HepG2 (cell line): ENCODE measurements around the gene GSTM2. TPM values are rescaled to one million over a fixed set of nuclear protein-coding genes. Genes with fewer than 3 reads are reported as not detected.

Experiments used
- CEBPG ChIP-seq: IDR thresholded peaks from 2 replicates; pipeline ENCODE4 v1.6.1; 2016
- NCOA1 ChIP-seq: sonication (generic); formaldehyde crosslinking; IDR thresholded peaks from 2 replicates; pipeline ENCODE4 v1.9.0; 2021; ENCODE audit warnings: missing genetic modification reagents
- PITX1 ChIP-seq: sonication (generic); formaldehyde crosslinking; IDR thresholded peaks from 2 replicates; pipeline ENCODE4 v1.5.1; 2020; ENCODE audit warnings: mild to moderate bottlenecking, missing genetic modification reagents
- TOE1 ChIP-seq: sonication (generic); formaldehyde crosslinking; IDR thresholded peaks from 2 replicates; pipeline ENCODE4 v1.4.0; 2020; ENCODE audit warnings: mild to moderate bottlenecking, missing genetic modification reagents
- YEATS2 ChIP-seq: sonication (generic); formaldehyde crosslinking; IDR thresholded peaks from 2 replicates; pipeline ENCODE4 v1.4.0; 2020; ENCODE audit warnings: missing genetic modification reagents, borderline replicate concordance
- ZNF10 ChIP-seq: sonication (generic); formaldehyde crosslinking; IDR thresholded peaks from 2 replicates; pipeline ENCODE4 v1.4.0; 2020; ENCODE audit warnings: mild to moderate bottlenecking, low read depth, missing genetic modification reagents, borderline replicate concordance
- ZNF329 ChIP-seq: sonication (generic); formaldehyde crosslinking; IDR thresholded peaks from 2 replicates; pipeline ENCODE4 v1.9.0; 2021; ENCODE audit warnings: low read depth, mild to moderate bottlenecking, missing genetic modification reagents
- ZNF782 ChIP-seq: sonication (generic); formaldehyde crosslinking; IDR thresholded peaks from 2 replicates; pipeline ENCODE4 v1.4.0; 2020; ENCODE audit warnings: missing genetic modification reagents, mild to moderate bottlenecking, borderline replicate concordance
- ZNF839 ChIP-seq: sonication (generic); formaldehyde crosslinking; IDR thresholded peaks from 2 replicates; pipeline ENCODE4 v1.4.0; 2020; ENCODE audit warnings: missing genetic modification reagents, mild to moderate bottlenecking, borderline replicate concordance
- polyA plus RNA-seq, 8 experiments: library from polyadenylated mRNA; depleted of rRNA in 3 of 8; stranded (reverse) in 7 of 8; unstranded in 1 of 8; fragments of >200 nt; fragmentation: Illumina TruSeq in 4 of 8; extraction: Trizol in 4 of 8; gene quantifications; 2 replicates each; pipeline versions ENCODE4 v1.2.1 to v1.2.3, GENCODE V29; 2011 to 2016; ENCODE audit warnings: low read depth in 4 of 8, missing spikeins in 1 of 8, mixed read lengths in 1 of 8; ENCODE audit not compliant: insufficient read depth in 1 of 8
- total RNA-seq, 5 experiments: library from RNA; depleted of rRNA; stranded (reverse); fragments of >200 nt; fragmentation: Illumina TruSeq; extraction: Trizol; gene quantifications; 2 replicates each; pipeline ENCODE4 v1.2.3, GENCODE V29; 2016; ENCODE audit warnings: low read depth in 1 of 5
- TF ChIP-seq, protein P1 (sequence below): sonication (generic); formaldehyde crosslinking; IDR thresholded peaks from 2 replicates; pipeline ENCODE4 v1.4.0; 2020; ENCODE audit warnings: low read depth, mild to moderate bottlenecking, missing genetic modification reagents
- TF ChIP-seq, protein P2 (sequence below): sonication (generic); formaldehyde crosslinking; IDR thresholded peaks from 2 replicates; pipeline ENCODE4 v1.4.0; 2020; ENCODE audit warnings: mild to moderate bottlenecking, missing genetic modification reagents
- TF ChIP-seq, protein P3 (sequence below): sonication (generic); formaldehyde crosslinking; IDR thresholded peaks from 2 replicates; pipeline ENCODE4 v1.4.0; 2020; ENCODE audit warnings: missing genetic modification reagents
- TF ChIP-seq, protein P4 (sequence below), 2 experiments: sonication (generic) in 1 of 2; formaldehyde crosslinking in 1 of 2; IDR thresholded peaks; 2 replicates each; pipeline versions ENCODE4 v1.5.1 to v1.6.1; 2011 to 2020; ENCODE audit warnings: borderline replicate concordance in 1 of 2, low read depth in 1 of 2, low read length in 1 of 2, mild to moderate bottlenecking in 1 of 2, missing genetic modification reagents in 1 of 2, moderate library complexity in 1 of 2
- TF ChIP-seq, protein P5 (sequence below), 2 experiments: sonication (generic) in 1 of 2; formaldehyde crosslinking in 1 of 2; IDR thresholded peaks; 2 replicates each; pipeline versions ENCODE4 v1.4.0 to v1.6.1; 2018 to 2020; ENCODE audit warnings: missing genetic modification reagents in 2 of 2, borderline replicate concordance in 1 of 2, low read depth in 1 of 2, mild to moderate bottlenecking in 1 of 2, missing biosample characterization in 1 of 2
- TF ChIP-seq, protein P6 (sequence below): sonication (generic); formaldehyde crosslinking; IDR thresholded peaks from 2 replicates; pipeline ENCODE4 v1.5.0; 2020; ENCODE audit warnings: mild to moderate bottlenecking, missing genetic modification reagents

Gene GSTM2
- total and polyA plus RNA-seq, 2 of the 13 experiments (the other 11 are each of a cell fraction or from before 2014, with no cell fraction given), result 7.0 to 15.0 TPM

DNA sequence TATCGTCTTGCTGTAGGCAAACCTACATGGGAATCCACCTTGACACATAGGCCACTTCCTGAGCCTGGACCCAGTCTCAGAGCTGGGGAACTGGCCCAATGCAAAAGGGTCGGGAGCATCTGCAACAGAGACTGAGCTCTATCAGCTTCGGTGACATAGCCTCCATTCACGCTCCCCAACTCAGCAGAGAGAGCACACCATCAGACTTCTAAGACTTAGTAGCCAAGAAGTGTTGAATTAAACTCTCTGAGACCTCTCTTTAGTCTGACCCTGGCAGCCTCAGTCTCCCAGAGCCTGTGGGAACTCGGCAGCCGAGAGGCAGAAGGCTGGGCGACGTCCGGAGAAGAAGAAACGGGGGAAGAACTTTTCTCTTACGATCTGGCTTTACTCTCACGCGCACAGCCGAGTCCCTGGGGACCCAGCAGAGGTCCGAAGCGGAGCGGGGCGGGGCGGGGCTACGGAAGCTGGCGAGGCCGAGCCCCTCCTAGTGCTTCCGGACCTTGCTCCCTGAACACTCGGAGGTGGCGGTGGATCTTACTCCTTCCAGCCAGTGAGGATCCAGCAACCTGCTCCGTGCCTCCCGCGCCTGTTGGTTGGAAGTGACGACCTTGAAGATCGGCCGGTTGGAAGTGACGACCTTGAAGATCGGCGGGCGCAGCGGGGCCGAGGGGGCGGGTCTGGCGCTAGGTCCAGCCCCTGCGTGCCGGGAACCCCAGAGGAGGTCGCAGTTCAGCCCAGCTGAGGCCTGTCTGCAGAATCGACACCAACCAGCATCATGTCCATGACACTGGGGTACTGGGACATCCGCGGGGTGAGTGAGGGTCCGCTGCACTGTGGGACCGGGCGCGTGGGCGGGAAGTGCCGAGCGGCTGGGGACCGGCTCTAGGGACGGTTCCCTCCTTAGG is 12.0 kb upstream of the GSTM2 start, which contains the start of gene GSTM4 (continued):
- TF ChIP-seq, protein P1, sequence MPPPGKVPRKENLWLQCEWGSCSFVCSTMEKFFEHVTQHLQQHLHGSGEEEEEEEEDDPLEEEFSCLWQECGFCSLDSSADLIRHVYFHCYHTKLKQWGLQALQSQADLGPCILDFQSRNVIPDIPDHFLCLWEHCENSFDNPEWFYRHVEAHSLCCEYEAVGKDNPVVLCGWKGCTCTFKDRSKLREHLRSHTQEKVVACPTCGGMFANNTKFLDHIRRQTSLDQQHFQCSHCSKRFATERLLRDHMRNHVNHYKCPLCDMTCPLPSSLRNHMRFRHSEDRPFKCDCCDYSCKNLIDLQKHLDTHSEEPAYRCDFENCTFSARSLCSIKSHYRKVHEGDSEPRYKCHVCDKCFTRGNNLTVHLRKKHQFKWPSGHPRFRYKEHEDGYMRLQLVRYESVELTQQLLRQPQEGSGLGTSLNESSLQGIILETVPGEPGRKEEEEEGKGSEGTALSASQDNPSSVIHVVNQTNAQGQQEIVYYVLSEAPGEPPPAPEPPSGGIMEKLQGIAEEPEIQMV (CRISPR knock-in tag), result peak; percentile 85; the same call in 1 of the 2 replicates
- TF ChIP-seq, protein P2, sequence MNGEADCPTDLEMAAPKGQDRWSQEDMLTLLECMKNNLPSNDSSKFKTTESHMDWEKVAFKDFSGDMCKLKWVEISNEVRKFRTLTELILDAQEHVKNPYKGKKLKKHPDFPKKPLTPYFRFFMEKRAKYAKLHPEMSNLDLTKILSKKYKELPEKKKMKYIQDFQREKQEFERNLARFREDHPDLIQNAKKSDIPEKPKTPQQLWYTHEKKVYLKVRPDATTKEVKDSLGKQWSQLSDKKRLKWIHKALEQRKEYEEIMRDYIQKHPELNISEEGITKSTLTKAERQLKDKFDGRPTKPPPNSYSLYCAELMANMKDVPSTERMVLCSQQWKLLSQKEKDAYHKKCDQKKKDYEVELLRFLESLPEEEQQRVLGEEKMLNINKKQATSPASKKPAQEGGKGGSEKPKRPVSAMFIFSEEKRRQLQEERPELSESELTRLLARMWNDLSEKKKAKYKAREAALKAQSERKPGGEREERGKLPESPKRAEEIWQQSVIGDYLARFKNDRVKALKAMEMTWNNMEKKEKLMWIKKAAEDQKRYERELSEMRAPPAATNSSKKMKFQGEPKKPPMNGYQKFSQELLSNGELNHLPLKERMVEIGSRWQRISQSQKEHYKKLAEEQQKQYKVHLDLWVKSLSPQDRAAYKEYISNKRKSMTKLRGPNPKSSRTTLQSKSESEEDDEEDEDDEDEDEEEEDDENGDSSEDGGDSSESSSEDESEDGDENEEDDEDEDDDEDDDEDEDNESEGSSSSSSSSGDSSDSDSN (CRISPR knock-in tag), result peak; percentile 67; the same call in 1 of the 2 replicates
- TF ChIP-seq PITX1 (CRISPR knock-in tag), result peak; percentile 42
- no peak for TF ChIP-seq ZNF329 (CRISPR knock-in tag)
- TF ChIP-seq ZNF782 (CRISPR knock-in tag), result peak; percentile 70; the same call in 1 of the 2 replicates
- TF ChIP-seq YEATS2 (CRISPR knock-in tag), result peak; percentile 86
- TF ChIP-seq, protein P3, sequence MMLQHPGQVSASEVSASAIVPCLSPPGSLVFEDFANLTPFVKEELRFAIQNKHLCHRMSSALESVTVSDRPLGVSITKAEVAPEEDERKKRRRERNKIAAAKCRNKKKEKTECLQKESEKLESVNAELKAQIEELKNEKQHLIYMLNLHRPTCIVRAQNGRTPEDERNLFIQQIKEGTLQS (CRISPR knock-in tag), result no peak
- no peak for TF ChIP-seq ZNF839 (CRISPR knock-in tag)
- TF ChIP-seq, protein P4, sequence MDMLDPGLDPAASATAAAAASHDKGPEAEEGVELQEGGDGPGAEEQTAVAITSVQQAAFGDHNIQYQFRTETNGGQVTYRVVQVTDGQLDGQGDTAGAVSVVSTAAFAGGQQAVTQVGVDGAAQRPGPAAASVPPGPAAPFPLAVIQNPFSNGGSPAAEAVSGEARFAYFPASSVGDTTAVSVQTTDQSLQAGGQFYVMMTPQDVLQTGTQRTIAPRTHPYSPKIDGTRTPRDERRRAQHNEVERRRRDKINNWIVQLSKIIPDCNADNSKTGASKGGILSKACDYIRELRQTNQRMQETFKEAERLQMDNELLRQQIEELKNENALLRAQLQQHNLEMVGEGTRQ (IDR thresholded peaks at IDR 0.05; ENCODE audit: low read depth, low read length), result no peak
- TF ChIP-seq, protein P4 (CRISPR knock-in tag; IDR thresholded peaks at IDR 0.05; ENCODE audit: borderline replicate concordance), result no peak; the same call in 1 of the 2 replicates
- TF ChIP-seq TOE1 (CRISPR knock-in tag), result 0 out of 2 replicates have a peak, but pooled peaks have one; percentile 55
- TF ChIP-seq, protein P5, sequence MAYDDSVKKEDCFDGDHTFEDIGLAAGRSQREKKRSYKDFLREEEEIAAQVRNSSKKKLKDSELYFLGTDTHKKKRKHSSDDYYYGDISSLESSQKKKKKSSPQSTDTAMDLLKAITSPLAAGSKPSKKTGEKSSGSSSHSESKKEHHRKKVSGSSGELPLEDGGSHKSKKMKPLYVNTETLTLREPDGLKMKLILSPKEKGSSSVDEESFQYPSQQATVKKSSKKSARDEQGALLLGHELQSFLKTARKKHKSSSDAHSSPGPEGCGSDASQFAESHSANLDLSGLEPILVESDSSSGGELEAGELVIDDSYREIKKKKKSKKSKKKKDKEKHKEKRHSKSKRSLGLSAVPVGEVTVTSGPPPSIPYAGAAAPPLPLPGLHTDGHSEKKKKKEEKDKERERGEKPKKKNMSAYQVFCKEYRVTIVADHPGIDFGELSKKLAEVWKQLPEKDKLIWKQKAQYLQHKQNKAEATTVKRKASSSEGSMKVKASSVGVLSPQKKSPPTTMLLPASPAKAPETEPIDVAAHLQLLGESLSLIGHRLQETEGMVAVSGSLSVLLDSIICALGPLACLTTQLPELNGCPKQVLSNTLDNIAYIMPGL (CRISPR knock-in tag; IDR thresholded peaks at IDR 0.05; ENCODE audit: borderline replicate concordance in 1 of 2, low read depth in 1 of 2), result peak; percentile 89 to 91
- no peak for TF ChIP-seq ZNF10
- TF ChIP-seq, protein P6, sequence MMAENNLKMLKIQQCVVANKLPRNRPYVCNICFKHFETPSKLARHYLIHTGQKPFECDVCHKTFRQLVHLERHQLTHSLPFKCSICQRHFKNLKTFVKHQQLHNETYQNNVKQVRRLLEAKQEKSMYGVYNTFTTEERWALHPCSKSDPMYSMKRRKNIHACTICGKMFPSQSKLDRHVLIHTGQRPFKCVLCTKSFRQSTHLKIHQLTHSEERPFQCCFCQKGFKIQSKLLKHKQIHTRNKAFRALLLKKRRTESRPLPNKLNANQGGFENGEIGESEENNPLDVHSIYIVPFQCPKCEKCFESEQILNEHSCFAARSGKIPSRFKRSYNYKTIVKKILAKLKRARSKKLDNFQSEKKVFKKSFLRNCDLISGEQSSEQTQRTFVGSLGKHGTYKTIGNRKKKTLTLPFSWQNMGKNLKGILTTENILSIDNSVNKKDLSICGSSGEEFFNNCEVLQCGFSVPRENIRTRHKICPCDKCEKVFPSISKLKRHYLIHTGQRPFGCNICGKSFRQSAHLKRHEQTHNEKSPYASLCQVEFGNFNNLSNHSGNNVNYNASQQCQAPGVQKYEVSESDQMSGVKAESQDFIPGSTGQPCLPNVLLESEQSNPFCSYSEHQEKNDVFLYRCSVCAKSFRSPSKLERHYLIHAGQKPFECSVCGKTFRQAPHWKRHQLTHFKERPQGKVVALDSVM (CRISPR knock-in tag), result no peak; the same call in 1 of the 2 replicates
- TF ChIP-seq CEBPG (CRISPR knock-in tag), result peak; percentile 10; the same call in 1 of the 2 replicates
- no peak for TF ChIP-seq NCOA1
